Loucy (cell line): ENCODE data around the gene DPP4.

Experiments
- EZH2phosphoT487 ChIP-seq: fragments of 200-600 bp; IDR thresholded peaks from 2 replicates; pipeline ENCODE4 v1.6.1; 2018; ENCODE audit warnings: antibody characterized with exemption, mild to moderate bottlenecking, moderate library complexity, borderline replicate concordance
- TF ChIP-seq, protein P1 (sequence below): fragments of 200-600 bp; sonication (generic); conservative IDR thresholded peaks from 2 replicates; pipeline ENCODE4 v1.5.1; 2014; ENCODE audit warnings: mild to moderate bottlenecking, antibody characterized with exemption, low read length

DNA sequence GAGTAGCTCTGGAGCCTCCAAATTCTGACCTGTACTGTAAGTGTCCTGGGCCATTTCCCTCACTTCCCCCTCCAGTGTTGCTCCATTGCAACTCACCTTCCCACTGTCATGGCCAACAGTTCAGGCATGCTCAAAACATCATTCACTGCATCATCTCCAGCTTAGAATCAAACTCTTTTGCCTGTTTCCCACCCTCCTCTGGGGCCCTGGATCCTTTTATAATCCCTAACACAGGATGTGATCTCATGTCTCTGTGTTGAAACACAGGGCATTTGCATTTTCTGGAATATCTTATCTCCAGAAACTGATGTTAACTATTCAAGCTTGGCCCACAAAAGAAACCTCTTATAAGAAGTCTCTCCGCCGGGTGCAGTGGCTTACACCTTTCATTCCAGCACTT lies 3.0 kb downstream of the DPP4 start:
- TF ChIP-seq EZH2phosphoT487: no peak
- TF ChIP-seq, protein P1, sequence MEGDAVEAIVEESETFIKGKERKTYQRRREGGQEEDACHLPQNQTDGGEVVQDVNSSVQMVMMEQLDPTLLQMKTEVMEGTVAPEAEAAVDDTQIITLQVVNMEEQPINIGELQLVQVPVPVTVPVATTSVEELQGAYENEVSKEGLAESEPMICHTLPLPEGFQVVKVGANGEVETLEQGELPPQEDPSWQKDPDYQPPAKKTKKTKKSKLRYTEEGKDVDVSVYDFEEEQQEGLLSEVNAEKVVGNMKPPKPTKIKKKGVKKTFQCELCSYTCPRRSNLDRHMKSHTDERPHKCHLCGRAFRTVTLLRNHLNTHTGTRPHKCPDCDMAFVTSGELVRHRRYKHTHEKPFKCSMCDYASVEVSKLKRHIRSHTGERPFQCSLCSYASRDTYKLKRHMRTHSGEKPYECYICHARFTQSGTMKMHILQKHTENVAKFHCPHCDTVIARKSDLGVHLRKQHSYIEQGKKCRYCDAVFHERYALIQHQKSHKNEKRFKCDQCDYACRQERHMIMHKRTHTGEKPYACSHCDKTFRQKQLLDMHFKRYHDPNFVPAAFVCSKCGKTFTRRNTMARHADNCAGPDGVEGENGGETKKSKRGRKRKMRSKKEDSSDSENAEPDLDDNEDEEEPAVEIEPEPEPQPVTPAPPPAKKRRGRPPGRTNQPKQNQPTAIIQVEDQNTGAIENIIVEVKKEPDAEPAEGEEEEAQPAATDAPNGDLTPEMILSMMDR: no peak
